HFF-Myc (cell line): ENCODE measurements around the gene LINC00237.

Experiments used
- DNase-seq: peaks from one replicate; pipeline ENCODE4 v3.0.0-alpha.2; 2011; ENCODE audit warnings: low read depth; ENCODE audit errors: extremely low read depth
- H3K4me3 ChIP-seq: replicated peaks from 2 replicates; pipeline ENCODE4 v1.5.1; 2011; ENCODE audit warnings: low read depth, mild to moderate bottlenecking, control low read depth, low read length
- TF ChIP-seq, protein P1 (sequence below): IDR thresholded peaks from 2 replicates; pipeline ENCODE4 v1.5.1; 2012; ENCODE audit warnings: mild to moderate bottlenecking, low read depth, low read length, control low read depth; ENCODE audit errors: missing control alignments

The LINC00237 gene

DNA sequence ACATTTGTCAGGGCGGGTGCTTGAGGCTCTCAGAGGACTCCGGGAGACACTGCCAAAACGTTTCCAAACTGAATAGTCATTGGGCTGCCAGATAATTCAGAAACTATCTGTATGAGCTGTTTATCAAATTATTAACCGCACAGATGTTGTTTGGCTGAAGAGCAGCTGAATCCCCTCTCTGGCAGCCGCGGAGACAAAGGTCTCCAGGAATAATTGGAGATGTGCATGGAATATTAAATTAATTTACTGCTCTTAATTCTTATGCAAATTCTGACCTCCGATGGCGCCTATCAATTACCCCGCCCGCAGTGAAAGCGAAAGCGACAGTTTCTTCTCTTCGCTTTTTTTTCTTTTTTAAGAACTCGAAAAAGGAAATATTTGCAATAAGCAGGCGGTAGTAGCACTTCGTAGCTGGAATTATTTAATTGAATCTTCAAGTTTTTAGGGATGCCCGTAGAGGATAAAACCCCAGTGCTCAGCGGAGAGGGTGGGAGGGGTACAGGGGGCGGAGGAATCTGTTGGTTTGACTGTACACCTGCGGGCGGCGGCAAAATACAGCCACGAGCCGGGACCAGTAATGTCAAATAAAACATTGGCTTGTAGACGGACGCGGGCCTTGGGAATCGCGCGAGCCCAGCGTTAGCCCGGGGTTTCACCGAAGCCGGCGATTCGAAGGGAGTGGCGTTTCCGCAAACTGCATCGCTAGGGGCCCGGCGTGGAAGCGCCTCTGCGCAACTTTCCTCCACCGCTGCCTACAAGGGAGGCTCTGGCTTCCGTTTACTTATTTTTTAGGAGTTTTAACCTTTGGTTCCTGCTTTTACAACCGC, 6.2 kb downstream of the LINC00237 start:
- H3K4me3 ChIP-seq = no peak overlapping the region
- no peak for DNase-seq
- TF ChIP-seq, protein P1, sequence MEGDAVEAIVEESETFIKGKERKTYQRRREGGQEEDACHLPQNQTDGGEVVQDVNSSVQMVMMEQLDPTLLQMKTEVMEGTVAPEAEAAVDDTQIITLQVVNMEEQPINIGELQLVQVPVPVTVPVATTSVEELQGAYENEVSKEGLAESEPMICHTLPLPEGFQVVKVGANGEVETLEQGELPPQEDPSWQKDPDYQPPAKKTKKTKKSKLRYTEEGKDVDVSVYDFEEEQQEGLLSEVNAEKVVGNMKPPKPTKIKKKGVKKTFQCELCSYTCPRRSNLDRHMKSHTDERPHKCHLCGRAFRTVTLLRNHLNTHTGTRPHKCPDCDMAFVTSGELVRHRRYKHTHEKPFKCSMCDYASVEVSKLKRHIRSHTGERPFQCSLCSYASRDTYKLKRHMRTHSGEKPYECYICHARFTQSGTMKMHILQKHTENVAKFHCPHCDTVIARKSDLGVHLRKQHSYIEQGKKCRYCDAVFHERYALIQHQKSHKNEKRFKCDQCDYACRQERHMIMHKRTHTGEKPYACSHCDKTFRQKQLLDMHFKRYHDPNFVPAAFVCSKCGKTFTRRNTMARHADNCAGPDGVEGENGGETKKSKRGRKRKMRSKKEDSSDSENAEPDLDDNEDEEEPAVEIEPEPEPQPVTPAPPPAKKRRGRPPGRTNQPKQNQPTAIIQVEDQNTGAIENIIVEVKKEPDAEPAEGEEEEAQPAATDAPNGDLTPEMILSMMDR = no peak

DNA sequence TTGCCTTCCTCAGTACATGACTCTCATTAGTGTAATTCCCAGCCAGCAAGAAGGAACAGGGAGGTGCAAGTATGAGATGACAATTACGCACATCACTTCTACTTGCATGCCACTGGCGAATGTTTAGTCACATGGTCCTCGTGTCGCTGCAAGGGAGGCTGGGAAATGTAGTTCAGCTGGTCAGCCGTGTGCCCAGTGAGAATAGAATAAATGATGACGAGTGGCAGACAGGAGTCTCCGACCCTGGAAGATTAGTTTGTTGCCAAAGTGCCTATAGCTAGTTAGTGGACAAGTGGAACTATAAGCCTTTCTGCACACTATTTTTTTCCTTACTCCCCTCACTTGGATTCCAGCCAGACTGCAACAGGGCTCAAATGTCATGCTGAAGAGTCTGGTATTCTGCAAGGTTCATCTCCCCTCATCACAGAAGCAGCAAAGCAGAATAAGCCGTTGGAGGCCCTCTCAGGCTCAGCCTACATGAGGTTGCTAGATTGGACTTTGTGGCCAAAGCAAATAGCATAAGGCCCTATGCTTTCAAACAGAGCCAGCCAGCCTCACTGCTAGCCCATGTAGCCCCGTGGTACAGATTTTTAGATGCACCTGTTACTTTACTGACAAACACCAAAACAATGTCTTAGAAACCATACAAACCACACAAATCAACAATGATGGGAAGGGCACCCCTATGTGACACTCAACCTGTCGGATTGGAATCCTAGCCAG, 9.7 kb downstream of the LINC00237 start:
- TF ChIP-seq, protein P1 = no peak
- no peak overlapping the region for H3K4me3 ChIP-seq
- DNase-seq = no peak

DNA sequence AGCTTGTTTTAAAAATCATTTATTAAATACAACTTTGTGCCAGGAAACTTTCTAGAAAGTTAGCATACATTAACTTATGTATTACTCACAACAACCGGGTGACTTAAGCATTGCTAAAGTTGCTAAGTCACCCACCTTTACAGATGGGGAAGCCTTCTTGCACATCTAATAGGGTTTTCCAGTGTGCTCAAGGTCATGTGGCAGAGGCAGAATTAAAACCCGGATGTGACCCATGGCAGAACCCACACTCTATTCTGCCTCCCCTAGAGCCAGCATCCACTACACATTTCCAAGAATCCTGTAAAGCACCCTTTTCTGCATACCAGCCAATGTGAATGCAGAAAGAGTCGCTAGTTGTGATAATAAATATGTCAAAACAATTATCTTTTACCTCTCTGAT, 13.4 kb downstream of the LINC00237 start:
- TF ChIP-seq, protein P1 = no peak
- no peak overlapping the region for H3K4me3 ChIP-seq
- DNase-seq = no peak

DNA sequence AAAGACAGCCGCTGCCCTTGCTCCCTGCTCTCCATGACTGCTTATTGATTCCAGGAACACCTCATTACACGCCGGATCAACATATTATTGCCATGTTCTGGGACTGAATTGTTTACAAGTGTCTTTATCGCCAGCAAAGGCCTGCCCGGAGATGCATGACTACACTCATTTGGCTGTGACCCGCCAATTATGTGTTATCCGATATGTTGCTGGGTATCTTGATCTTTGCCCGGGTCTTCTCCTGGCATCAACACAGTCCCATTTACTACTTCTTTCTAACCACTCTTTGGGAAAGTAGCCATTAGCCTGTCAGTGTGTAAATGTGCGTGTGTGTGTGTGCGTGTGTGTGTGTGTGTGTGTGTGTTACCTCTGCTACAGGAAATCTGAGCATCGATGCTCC, 15.4 kb downstream of the LINC00237 start:
- H3K4me3 ChIP-seq = no peak overlapping the region

DNA sequence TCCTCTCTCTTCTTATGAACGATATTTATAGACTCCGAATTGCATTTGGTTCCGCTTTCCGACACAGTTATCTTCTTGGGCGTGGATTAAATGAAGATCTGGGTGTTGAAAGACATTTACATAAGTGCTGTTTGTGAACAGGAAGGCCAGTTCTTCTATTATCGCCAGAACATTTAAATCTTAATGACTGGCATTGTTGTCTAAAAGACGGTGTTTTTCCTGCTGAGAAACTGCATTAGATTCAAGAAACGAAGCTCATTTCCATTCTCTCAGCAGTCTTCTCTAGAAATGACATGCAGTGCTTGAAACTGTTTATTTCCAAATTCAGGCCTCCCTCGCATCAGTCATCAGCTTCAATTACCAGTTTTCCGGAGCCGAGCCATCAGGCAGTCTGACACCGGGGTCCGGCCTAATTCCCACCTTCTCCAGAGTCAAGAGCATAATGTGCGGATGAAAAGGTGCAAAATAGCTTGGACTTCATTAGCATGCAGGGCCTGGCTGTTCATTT, 16.0 kb downstream of the LINC00237 start:
- no peak overlapping the region for H3K4me3 ChIP-seq
- TF ChIP-seq, protein P1 = no peak
- DNase-seq = no peak

More for the DNA sequence above, 15.4 kb downstream of the LINC00237 start:
- no peak for DNase-seq
- TF ChIP-seq, protein P1 = no peak

DNA sequence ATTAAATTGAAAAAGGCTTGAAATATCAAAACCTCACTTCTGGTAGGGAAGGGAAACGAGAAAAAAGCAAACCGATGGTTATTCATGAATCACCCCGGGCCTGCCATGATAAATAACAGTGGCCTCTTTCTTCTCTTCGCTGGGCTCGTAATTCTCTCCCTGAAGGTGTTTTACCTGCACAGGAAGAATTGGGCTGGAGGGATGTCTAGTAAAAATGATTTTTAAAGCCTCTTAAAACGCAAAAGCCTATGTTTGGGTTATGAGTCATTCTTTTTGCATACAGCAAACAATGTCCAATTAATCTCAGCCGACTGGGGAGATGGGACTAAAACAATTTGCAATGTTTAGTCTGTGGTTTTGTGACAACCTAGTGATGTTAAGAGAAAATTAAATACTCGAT, 16.8 kb downstream of the LINC00237 start:
- TF ChIP-seq, protein P1 = no peak
- H3K4me3 ChIP-seq = no peak overlapping the region
- DNase-seq = no peak
